Activated T-cell treated with anti-CD3 and anti-CD28 coated beads, Interleukin-2, amount 50 U/mL, for 72 hours (primary cell): ENCODE results near the gene CHN1. TPM values are rescaled to one million over a fixed set of nuclear protein-coding genes. Genes with fewer than 3 reads are reported as not detected.

Experiments
- ATAC-seq, 2 donors: fragments of 150-1000 bp; cut with Tn5 transposase; replicated peaks in 1 of 2; 2 replicates each; pipeline ENCODE4 v1.10.0; 2021; ENCODE audit warnings: moderate library complexity in 2 of 2, mild to moderate bottlenecking in 1 of 2
- DNase-seq, 2 donors: peaks; one replicate each; pipeline ENCODE4 v3.0.0; 2021 to 2022; ENCODE audit warnings: mixed read lengths in 1 of 2
- H3K27ac Mint-ChIP-seq: one replicate; pipeline ENCODE4 v1.8.0; 2022; ENCODE audit warnings: mild to moderate bottlenecking, moderate library complexity, mixed read lengths
- H3K27me3 Mint-ChIP-seq: one replicate; pipeline ENCODE4 v1.8.0; 2022; ENCODE audit warnings: low read depth, mixed read lengths
- H3K36me3 Mint-ChIP-seq, 2 donors: one replicate each; pipeline ENCODE4 v1.8.0; 2022; ENCODE audit warnings: mixed read lengths in 2 of 2, mild to moderate bottlenecking in 1 of 2; ENCODE audit not compliant: insufficient read depth in 2 of 2
- H3K4me1 Mint-ChIP-seq: one replicate; pipeline ENCODE4 v1.8.0; 2022; ENCODE audit warnings: low read depth, mixed read lengths
- H3K4me3 Mint-ChIP-seq, 2 donors: one replicate each; pipeline ENCODE4 v1.8.0; 2022; ENCODE audit warnings: mild to moderate bottlenecking in 2 of 2, mixed read lengths in 2 of 2, moderate library complexity in 2 of 2
- H3K9me3 Mint-ChIP-seq, 2 donors: one replicate each; pipeline ENCODE4 v1.8.0; 2022; ENCODE audit warnings: mixed read lengths in 2 of 2
- total RNA-seq, 2 donors: library from RNA; stranded (reverse); gene quantifications; one replicate each; pipeline ENCODE4 v1.2.3, GENCODE V29; 2022

The CHN1 gene
- total RNA-seq, 2 donors from 2014 or later: 5.1 to 5.3 TPM

DNA sequence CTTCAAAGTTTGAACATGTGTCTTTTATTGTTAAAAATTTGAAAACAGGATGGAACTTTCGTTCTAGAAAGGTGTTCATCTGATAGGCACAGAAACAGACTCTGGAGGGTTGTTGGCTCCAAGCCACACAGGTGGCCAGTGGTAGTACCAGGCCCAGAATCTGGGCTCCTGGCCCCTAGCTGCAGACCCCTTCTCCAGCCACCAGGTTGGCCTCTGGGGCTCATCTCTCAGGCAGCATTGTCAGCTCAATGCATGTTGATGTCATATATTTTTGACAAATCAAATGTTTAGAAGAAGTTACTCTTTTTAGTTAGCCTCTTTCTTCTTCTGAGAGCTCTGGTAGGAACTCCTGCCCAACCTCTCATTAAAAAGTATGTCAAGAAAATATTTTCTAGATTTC lies 206.4 kb downstream of the CHN1 start:
- H3K36me3 Mint-ChIP-seq: no peaks in the 10 kb centered on the region
- no peak overlapping the region for H3K4me3 Mint-ChIP-seq
- no peaks in the 10 kb centered on the region for H3K9me3 Mint-ChIP-seq
- DNase-seq (no peak), ATAC-seq (no peak)
- peaks cover 37% of the 10 kb centered on the region for H3K4me1 Mint-ChIP-seq
- no peak overlapping the region for H3K27ac Mint-ChIP-seq
- H3K27me3 Mint-ChIP-seq: peaks cover 1% of the 10 kb centered on the region

DNA sequence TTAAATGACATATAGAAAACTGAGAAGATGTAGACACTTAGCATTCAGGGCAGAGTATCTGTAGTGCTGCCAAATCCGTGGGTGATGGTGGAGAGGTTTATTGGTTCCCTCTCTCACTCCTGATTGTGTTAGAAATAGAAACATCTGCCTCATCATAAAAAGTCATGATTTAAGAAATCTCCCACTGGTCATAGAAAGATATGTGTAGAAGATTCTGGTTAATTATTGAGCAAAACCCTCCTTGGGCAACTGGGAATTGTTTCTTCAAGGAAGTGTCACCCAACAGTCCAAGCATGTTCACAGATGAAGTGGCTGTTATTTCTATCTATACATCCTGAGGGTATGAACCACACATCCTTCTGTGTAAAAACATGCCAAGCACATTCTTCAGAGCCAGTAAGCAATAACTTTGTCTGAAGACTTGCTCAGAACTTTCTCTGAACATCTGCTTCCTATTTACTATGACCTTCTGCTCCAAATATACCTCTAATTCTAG lies 207.4 kb downstream of the CHN1 start:
- DNase-seq (no peak), ATAC-seq (no peak)
- Mint-ChIP-seq H3K27ac (no peak overlapping the region), H3K4me3 (no peak overlapping the region), H3K27me3 (peaks cover 8% of the 10 kb centered on the region), H3K36me3 (no peaks in the 10 kb centered on the region), H3K4me1 (peaks cover 37% of the 10 kb centered on the region), H3K9me3 (no peaks in the 10 kb centered on the region)

DNA sequence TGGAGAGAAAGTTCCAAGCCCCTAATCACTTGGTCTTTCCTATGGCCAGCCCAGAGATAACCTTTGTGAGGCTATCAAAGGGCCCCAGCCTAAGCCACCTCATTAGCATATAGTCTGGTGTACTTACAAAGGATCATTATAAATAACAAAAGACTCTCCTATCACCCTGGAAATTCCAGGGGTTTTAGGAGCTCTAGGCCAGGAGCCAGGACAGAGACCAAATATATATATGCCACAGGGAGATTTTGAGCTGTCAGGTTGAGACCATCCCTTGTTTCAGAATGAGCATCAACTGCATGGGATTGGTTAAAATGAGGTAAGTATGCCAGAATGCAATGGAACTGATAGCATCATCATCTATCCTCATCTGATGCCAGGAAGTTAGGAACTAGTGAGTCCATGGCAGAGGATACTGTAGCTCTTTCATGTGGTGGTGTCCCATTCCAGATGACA lies 208.8 kb downstream of the CHN1 start:
- H3K4me1 Mint-ChIP-seq: peaks cover 37% of the 10 kb centered on the region
- no peak overlapping the region for H3K27ac Mint-ChIP-seq
- H3K9me3 Mint-ChIP-seq: no peaks in the 10 kb centered on the region
- peaks cover 8% of the 10 kb centered on the region for H3K27me3 Mint-ChIP-seq
- DNase-seq (no peak), ATAC-seq (peak; percentile 46 to 53)
- H3K36me3 Mint-ChIP-seq: no peaks in the 10 kb centered on the region
- peak overlapping the region; percentile 33 to 53 for H3K4me3 Mint-ChIP-seq

DNA sequence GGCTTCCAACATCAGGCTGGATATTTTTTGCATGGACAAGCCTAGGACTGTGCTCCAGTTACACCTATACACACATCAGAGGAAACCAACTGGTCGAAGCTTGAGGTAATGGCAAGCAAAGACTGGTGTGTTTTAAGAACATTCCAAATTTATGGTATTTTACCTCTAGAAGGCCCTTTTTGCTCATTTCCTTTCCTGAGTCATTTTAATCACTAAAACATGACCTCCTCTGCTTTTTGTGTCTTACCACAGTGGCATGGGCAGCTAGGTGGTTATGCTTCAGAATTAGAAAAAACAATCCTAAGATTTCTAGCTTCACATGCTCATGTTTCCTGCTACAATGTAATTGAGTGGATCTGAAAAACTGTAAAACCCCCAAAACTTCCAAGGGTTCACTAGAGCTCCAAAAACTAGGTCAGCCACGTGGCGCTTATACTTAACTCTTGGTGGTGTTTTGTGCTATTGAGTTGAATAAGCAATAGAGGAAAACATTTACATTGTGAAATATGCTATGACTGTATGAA lies 210.3 kb downstream of the CHN1 start:
- no peaks in the 10 kb centered on the region for H3K36me3 Mint-ChIP-seq
- ATAC-seq: peak; percentile 76
- peak overlapping the region; percentile 81 for H3K27ac Mint-ChIP-seq
- peaks cover 37% of the 10 kb centered on the region for H3K4me1 Mint-ChIP-seq
- H3K27me3 Mint-ChIP-seq: peaks cover 8% of the 10 kb centered on the region
- DNase-seq: peak; percentile 19 to 32
- peak overlapping the region; percentile 11 to 56 for H3K4me3 Mint-ChIP-seq
- H3K9me3 Mint-ChIP-seq: no peaks in the 10 kb centered on the region

DNA sequence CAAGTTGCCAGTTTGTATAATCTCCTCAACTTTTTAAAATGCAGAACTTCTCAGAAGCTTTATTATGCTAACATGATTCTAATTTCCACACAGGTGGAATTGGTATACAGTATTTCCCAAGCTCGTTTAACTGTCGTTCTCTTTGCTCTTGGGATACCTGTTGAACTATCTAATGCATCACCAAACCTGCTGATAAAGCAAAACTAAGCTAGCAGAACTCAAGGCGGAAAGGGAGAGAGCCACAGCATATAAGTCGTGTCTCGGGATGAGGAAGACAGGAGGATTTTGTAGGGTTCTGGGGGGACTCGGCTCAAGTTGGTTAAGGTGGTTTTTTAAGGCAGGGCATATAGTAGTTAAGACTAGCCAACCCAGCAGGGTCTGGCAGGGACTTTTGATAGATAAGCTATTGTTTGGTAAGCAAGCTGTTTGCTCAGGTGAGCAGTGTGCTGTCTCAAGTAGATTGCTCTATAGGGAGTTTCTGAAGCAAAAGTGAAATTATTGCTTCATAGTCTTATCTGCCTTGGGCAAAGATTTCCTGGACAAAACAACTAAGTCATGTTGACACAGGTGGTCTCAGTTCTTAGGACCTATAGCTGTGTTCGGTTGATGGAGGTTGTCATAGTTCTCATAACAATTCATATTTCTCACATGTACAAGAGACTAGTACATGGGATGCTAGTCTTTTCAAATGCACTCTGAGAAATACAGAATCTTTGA lies 212.7 kb downstream of the CHN1 start:
- Mint-ChIP-seq H3K27ac (peak overlapping the region; percentile 26), H3K27me3 (peaks cover 8% of the 10 kb centered on the region), H3K36me3 (no peaks in the 10 kb centered on the region), H3K4me3 (no peak overlapping the region), H3K4me1 (peaks cover 39% of the 10 kb centered on the region), H3K9me3 (no peaks in the 10 kb centered on the region)
- no peak for DNase-seq
- no peak for ATAC-seq

DNA sequence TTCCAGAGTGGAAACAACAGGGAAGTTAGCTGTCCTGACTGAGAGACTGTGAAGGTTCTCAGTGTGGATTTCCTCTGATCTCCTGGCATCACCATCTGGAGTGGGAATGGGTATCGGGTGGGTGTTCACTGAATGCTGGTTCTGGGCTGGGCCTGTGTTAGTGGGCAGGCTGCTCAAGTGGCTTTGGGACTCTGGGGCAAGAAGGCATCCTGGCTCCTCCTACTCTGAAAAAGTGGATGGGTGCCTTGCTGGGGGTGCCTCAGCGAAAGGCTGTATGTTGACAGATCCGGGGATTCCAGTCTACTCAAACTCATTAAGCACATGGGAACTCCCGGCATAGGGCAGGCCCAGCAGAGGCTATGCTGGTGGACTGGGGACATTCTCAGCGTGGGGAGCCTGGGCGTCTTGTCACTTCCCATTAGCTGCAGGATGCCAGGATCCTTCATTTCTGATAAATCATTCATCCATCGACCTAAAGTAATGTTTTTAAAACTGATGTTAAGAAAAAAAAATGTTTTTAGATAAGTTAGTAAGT lies 213.4 kb downstream of the CHN1 start:
- Mint-ChIP-seq H3K9me3 (no peaks in the 10 kb centered on the region), H3K4me3 (no peak overlapping the region), H3K36me3 (no peaks in the 10 kb centered on the region), H3K27ac (no peak overlapping the region), H3K27me3 (peaks cover 8% of the 10 kb centered on the region), H3K4me1 (peaks cover 43% of the 10 kb centered on the region)
- DNase-seq: no peak
- ATAC-seq: no peak

DNA sequence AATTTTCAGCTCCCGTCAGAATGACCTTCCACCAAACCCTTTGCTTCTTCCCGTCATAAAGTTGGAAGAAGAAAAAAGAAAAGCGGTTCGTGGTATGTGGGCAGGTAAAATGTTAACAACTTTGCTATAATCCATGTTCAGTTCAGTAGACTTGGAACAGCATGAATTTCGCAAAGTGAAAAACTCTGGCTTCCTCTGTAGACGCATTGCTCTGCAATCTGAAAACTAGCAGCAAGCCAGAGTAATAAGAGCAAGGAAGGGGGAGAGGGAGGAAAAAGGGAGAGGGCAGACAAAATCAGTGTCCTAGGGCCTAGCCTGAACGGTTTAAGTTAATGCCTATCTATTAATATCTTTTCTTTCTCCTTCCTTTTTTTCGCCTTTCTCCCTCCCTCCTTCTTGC lies 214.2 kb downstream of the CHN1 start:
- ATAC-seq (no peak), DNase-seq (no peak)
- Mint-ChIP-seq H3K36me3 (no peaks in the 10 kb centered on the region), H3K9me3 (no peaks in the 10 kb centered on the region), H3K4me1 (peaks cover 35% of the 10 kb centered on the region), H3K27ac (no peak overlapping the region), H3K4me3 (no peak overlapping the region), H3K27me3 (peaks cover 8% of the 10 kb centered on the region)

DNA sequence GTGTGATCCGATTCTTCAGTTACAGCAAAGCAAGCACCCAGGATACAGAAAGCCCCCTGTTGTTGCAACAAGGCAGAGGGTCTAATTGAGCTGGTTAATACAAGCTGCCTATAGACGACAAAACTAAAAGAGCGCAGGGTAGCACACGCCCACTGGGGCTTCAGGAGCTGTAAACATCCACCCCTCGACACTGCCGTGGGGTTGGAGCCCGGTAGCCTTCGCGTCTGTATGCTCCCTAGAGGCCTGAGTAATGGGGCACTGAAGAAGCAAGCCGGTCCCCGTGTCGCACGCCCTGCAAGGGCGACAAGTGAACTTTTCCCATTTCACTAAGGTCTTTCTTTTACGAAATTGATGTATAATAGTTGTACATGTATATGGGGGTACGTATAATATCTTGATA lies 216.2 kb downstream of the CHN1 start:
- no peak overlapping the region for H3K27ac Mint-ChIP-seq
- peaks cover 8% of the 10 kb centered on the region for H3K27me3 Mint-ChIP-seq
- H3K4me1 Mint-ChIP-seq: peaks cover 16% of the 10 kb centered on the region
- no peaks in the 10 kb centered on the region for H3K9me3 Mint-ChIP-seq
- ATAC-seq (no peak), DNase-seq (no peak)
- no peak overlapping the region for H3K4me3 Mint-ChIP-seq
- no peaks in the 10 kb centered on the region for H3K36me3 Mint-ChIP-seq

DNA sequence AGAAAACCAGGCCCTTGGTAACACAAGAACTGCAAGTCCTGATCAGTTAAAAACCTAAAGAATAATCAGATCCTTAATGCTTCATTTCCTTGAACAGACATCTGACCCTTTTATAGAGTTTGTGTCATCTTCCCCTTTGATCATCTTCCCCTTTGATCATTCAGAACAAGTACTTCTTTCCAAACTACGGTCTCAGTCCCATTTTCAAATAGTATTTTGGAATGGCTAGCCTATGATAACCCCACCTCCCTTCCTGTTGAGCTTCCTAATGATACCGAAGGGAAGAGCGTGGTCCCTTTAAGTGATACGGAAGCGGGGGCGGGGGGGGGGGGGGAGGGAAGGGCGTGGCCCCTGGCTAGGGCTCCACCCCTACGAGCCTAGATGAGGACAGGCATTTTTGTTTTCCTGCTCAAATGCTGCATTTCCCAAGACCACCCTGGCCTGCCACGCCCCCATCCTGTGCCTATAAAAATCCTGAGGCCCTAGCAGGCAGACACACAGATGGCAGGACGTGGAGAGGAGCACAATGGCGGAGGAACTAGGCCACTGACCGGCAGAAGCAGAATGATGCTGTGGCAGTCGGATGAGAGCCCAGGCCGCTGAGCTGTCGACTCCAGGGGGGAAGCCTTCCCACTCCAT lies 216.8 kb downstream of the CHN1 start:
- DNase-seq (no peak), ATAC-seq (peak in 1 of 2 donors; percentile 61)
- Mint-ChIP-seq H3K4me1 (peaks cover 16% of the 10 kb centered on the region), H3K27me3 (peaks cover 3% of the 10 kb centered on the region), H3K9me3 (no peaks in the 10 kb centered on the region), H3K4me3 (peak overlapping the region in 1 of 2 donors; percentile 40), H3K36me3 (no peaks in the 10 kb centered on the region), H3K27ac (no peak overlapping the region)

DNA sequence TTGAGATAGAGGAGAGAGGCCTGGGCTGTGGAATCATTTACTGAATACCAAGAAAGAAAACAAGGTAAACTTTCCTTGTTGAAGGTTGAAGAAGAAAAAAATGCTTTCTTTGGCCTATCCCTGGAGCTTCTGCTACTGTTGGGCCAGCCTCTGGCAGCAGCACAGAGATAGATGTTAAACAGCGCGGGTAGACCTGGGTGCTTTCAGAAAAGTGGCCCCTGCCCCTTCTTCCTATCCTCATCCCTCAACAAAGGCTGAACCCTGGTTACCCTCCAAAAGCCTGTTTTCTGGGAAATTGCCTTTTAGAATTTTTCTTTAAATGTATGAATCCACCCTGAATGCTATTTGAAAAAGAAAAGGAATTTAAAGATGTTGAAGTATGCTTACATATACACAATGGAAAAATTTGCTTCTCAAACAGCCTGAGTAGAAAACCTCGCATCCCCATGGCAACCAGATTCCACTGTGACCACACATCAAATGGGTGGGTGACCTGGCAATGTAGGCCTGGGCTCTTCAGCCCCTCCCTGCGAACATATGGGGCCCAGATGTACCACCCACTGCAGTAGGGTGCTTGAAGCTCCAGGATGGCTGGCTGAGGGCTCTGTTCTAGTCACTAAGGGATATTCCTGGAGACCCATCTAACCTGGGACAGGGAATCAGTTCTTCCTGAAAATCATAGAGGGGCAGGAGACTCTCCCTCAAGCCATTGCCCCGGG lies 217.5 kb downstream of the CHN1 start:
- Mint-ChIP-seq H3K27ac (no peak overlapping the region), H3K27me3 (no peaks in the 10 kb centered on the region), H3K4me1 (peaks cover 16% of the 10 kb centered on the region), H3K4me3 (no peak overlapping the region), H3K36me3 (no peaks in the 10 kb centered on the region), H3K9me3 (no peaks in the 10 kb centered on the region)
- peak; percentile 50 to 74 for ATAC-seq
- DNase-seq: peak in 1 of 2 donors; percentile 34

DNA sequence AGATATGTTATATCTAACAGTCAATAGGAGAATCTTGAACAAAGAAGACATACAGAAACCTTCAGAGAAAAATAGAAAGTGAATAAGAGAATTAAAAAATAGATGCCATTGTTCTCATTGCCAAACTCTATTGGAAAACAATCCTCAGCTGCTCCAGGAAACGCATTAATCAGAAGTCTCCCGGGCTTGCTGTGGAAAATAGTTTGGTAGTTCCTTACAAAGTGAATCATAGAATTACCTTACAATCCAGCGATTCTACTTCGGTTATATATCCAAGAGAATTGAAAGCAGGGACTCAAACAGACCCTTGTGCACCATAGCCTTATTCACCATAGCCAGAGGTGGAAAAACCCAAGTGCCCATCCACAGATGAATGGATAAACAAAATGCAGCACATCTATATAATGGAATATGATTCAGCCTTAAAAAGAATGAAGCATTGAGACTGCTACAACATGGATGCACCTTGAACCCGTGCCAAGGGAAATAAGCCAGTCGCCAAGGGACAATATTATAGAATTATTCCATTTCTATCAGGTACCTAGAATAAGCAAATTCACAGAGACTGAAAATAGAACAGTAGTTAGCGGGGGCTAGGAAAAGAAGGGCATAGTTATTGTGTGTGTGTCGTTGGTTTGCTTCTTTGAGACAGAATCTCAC lies 219.0 kb downstream of the CHN1 start:
- no peaks in the 10 kb centered on the region for H3K27me3 Mint-ChIP-seq
- no peaks in the 10 kb centered on the region for H3K9me3 Mint-ChIP-seq
- H3K36me3 Mint-ChIP-seq: peaks cover 0 to 2% of the 10 kb centered on the region in 2 donors
- DNase-seq (no peak), ATAC-seq (no peak)
- no peak overlapping the region for H3K27ac Mint-ChIP-seq
- peaks cover 22% of the 10 kb centered on the region for H3K4me1 Mint-ChIP-seq
- H3K4me3 Mint-ChIP-seq: no peak overlapping the region

DNA sequence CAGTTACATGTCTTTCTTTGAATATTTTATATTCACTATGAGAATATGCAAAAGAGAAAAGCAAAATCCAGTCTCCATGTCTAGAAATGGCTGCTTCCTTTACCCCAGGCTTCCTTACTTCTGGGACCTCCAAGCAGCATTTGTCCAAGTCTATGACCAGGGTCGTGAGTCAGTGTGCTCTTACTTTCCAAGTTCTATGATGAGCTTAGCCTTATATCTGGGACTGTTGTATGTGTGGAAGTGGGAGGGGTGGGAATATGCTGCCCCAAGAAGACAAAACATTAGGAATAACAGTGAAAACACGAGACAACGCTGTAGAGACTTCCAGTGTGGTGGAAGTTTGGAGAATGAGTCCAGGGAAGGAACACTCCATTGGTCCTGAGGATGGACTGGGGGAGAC lies 219.7 kb downstream of the CHN1 start:
- Mint-ChIP-seq H3K27me3 (no peaks in the 10 kb centered on the region), H3K4me3 (no peak overlapping the region), H3K27ac (no peak overlapping the region), H3K4me1 (peaks cover 29% of the 10 kb centered on the region), H3K36me3 (peaks cover 0 to 2% of the 10 kb centered on the region in 2 donors), H3K9me3 (no peaks in the 10 kb centered on the region)
- DNase-seq (no peak), ATAC-seq (no peak)
